Choroid plexus epithelial cell (primary cell): ENCODE results near the gene BHLHE23.
A peak's percentile ranks its signal among the peaks of the same experiment; 100 is the strongest.

ENCODE experiments used
- DNase-seq: peaks from one replicate; pipeline ENCODE4 v3.0.0-alpha.2; 2010; ENCODE audit warnings: low read depth
- H3K4me3 ChIP-seq: 2 replicates; pipeline ENCODE4 v1.5.1; 2011; ENCODE audit warnings: low read depth, mild to moderate bottlenecking, control low read depth, low read length, moderate library complexity
- CTCF ChIP-seq: conservative IDR thresholded peaks from 2 replicates; pipeline ENCODE4 v1.5.1; 2011; ENCODE audit warnings: low read depth, mild to moderate bottlenecking, control low read depth, inconsistent platforms, low read length, moderate library complexity

The BHLHE23 gene

GRCh38 chr20:62976886-62977285 is 29.9 kb downstream of the BHLHE23 start:
- DNase-seq: no peak
- H3K4me3 ChIP-seq: no peak overlapping the region
- TF ChIP-seq CTCF: no peak

- no peak overlapping the region for H3K4me3 ChIP-seq
- no peak for TF ChIP-seq CTCF
- DNase-seq: no peak
These were observed 30.8 kb downstream of the BHLHE23 start for GRCh38 chr20:62975812-62976508.

- no peak for TF ChIP-seq CTCF
- no peak overlapping the region for H3K4me3 ChIP-seq
- DNase-seq: no peak
These were observed 31.5 kb downstream of the BHLHE23 start for GRCh38 chr20:62975251-62975760.

- DNase-seq: no peak
- H3K4me3 ChIP-seq: no peak overlapping the region
- TF ChIP-seq CTCF: no peak
These were observed 33.7 kb downstream of the BHLHE23 start for GRCh38 chr20:62972845-62973745.

- no peak overlapping the region for H3K4me3 ChIP-seq
- peak; percentile 96 for TF ChIP-seq CTCF
These were observed 34.6 kb downstream of the BHLHE23 start for GRCh38 chr20:62971950-62972844.

GRCh38 chr20:62971211-62971949 is 35.4 kb downstream of the BHLHE23 start:
- H3K4me3 ChIP-seq: no peak overlapping the region
- DNase-seq: no peak
- no peak for TF ChIP-seq CTCF

More at GRCh38 chr20:62971950-62972844, 34.6 kb downstream of the BHLHE23 start:
- DNase-seq: peak; percentile 86
